Measurements from ENCODE around the gene ZNF488.

GRCh38 chr10:47425813-47426419 lies 41.8 kb upstream of the ZNF488 start:
- TF ChIP-seq CTCF (IDR thresholded peaks at IDR 0.05) (no peak), POLR2A (IDR thresholded peaks at IDR 0.05) (no peak), POLR2AphosphoS5 (IDR thresholded peaks at IDR 0.05) (no peak), EP300 (IDR thresholded peaks at IDR 0.05) (no peak)

Data from suprapubic skin (tissue), 4 donors.